GM04503 (cell line): ENCODE measurements around the gene RNF223.
"Not testable (repeated sequence)": the region's sequence is repeated elsewhere in the genome, so short reads cannot be mapped to it uniquely, and the experiment has no call there.

Experiments used
- DNase-seq: peaks from one replicate; pipeline ENCODE4 v3.0.0-alpha.2; 2012; ENCODE audit warnings: low read depth

Gene RNF223

DNA sequence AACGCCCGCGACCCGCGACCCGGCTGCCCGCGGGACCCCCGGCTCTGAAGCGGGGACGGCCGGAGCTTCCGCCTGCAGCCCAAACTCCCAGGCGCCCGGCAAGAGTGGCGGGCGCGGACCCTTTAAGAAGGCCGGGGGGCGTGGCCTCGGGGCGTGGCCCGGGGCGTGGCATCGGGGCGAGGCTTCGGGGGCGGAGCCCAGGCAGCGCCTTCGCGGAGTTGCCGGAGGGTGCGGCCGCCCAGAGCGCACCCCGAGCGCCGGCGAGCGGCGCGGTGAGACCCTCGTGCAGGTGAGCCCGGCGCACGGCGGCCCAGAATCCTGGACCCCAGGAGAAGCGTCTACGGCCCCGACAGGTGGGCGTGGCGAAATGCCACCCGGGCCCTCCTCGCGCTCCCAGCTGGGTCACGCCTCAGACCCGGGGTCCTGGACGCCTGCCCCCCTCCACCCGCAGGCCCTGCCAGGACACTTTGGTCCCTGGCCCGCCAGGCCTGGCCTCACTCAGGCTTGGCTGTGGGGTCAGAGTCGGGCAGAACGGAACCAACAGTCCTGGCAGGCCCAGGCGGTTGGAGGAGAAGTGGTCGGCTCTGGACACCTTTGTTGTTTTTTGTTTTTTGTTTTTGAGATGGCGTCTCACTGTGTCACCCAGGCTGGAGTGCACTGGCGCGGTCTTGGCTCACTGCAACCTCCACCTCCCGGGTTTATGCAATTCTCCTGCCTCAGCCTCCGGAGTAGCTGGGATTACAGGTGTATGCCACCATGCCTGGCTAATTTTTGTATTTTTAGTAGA is 14.4 kb downstream of the RNF223 start:
- no peak for DNase-seq

DNA sequence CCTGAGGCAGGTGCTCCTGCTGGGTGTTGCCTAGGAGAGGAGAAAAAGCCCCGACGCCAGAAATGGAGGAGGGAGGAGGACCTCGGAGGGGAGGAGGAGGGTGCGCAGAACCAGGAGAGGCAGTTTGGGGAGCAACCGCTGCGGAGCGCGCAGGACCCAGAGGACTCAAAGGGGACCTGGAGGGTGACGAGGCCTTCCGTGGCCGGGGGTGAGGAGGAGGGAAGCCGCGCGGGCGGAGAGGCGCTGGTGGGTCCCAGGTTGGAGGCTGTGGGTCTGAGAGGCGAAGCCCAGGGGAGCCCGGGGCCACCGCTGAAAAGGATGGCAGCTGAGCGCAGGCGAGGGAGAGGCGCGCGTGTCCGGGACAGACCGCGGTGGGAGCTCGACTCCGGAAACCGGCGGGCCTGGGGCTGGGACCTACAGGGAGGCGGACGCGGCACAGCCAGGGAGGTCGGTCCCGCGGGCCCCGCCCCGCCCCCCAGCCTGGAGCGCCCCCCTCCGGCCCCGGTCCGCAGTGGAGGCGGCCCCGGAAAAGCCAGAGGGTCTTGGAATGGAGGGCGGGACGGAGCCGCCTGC is 15.1 kb downstream of the RNF223 start:
- no peak for DNase-seq

DNA sequence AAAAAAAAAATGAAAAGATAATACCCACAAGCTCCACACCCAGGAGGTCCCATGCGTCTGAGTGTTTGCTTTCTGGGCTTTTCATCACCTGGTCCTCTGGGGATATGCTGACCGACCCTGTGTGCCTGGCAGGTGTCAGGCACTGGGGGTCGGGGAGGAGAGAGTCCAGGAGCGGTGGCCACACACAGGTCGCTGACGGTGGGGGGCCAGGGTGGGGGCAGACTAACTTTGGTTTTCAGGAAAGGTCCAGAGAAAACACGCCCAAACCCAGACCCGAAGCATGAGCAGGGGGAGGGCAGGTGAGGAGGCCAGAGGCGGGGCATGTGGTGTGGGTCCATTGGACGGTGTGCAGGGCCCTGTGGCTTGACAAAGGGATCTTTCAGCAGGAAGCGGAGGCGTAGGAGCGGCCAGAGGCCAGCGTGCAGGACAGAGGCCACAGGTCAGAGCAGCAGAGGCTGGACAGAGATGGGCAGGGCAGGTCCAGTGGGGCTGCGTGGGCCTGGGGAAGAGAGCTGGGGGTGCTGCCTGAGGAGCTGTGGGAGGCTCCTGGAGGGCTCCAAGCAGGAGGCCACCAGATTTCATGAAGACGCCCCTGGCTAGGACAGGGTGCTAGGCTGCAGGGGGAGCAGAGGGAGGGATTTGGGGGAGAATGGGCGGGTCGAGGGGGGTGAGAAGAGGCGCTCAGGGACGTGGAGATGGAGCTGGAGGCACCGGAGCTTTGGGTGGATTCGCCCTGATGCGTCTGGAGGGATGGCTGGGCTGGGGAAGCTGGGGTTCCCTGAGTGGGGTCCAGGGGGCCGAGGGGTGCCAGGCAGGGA is 15.8 kb downstream of the RNF223 start:
- no peak for DNase-seq

DNA sequence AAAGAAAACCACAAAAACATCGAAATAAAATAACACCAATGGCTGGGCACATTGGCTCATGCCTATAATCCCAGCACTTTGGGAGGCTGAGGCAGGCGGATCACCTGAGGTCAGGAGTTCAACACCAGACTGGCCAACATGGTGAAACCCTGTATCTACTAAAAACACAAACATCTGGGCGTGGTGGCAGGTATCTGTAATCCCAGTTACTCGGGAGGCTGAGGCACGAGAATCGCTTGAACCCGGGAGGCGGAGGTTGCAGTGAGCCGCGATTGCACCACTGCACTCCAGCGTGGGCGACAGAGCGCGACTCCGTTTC is 16.4 kb downstream of the RNF223 start:
- not testable (repeated sequence) for DNase-seq

DNA sequence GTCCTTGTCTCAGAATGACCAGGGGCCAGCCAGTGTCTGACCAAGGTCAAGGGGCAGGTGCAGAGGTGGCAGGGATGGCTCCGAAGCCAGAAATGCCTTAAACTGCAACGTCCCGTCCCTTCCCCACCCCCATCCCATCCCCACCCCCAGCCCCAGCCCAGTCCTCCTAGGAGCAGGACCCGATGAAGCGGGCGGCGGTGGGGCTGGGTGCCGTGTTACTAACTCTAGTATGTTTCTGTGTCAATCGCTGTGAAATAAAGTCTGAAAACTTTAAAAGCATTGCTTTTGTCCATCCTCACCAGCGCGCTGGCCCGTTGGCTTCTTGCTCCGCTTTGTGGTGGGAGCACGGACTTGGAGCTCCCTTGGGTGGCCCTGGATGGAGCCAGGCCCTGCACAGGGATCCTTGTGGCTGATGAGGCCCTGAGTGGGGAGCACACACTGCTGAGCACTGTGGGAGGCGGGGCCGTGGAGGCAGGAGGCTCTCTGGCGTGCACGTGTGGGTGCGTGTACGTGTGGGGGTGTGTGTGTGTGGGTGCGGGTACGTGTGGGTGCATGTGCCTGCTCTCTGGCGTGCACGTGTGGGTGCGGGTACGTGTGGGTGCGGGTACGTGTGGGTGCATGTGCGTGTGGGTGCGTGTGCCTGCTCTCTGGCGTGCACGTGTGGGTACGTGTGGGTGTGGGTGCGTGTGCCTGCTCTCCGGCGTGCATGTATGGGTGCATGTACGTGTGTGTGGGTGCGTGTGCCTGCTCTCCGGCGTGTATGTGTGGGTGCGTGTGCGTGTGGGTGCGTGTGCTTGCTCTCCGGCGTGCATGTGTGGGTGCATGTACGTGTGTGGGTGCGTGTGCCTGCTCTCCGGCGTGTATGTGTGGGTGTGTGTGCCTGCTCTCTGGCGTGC is 18.0 kb downstream of the RNF223 start:
- no peak for DNase-seq

DNA sequence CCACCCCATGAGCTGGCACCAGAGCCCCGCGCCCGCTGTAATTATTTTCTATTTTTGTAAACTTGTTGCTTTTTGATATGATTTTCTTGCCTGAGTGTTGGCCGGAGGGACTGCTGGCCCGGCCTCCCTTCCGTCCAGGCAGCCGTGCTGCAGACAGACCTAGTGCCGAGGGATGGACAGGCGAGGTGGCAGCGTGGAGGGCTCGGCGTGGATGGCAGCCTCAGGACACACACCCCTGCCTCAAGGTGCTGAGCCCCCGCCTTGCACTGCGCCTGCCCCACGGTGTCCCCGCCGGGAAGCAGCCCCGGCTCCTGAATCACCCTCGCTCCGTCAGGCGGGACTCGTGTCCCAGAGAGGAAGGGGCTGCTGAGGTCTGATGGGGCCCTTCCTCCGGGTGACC is 19.1 kb downstream of the RNF223 start:
- no peak for DNase-seq

DNA sequence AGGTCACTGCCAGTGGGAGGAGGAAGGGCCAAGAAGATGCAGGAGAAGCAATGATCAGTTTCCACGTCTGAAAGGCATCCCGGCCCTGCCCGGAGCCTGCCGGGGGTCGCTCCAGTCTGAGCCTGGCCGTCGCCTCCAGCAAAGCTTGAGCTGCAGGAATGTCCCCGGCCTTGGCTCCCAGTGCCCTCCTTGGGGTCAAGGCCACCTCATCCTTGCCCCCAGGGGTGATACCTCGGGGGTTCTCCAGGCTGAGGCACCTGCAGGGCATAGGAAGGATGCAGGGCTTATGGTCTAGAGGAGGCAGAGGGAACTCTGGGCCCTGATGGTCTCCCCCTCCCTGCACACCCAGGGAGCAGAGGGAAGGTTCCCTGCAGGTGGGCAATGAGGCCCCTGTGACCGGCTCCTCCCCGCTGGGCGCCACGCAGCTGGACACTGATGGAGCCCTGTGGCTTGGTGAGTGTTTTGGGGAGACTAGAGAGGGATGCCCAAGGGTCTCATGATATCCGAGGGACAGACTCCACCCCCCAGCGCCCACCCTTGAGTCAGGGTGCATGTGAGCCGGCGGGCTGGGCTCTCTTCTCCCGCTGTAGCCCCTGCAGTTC is 19.9 kb downstream of the RNF223 start:
- DNase-seq = no peak

DNA sequence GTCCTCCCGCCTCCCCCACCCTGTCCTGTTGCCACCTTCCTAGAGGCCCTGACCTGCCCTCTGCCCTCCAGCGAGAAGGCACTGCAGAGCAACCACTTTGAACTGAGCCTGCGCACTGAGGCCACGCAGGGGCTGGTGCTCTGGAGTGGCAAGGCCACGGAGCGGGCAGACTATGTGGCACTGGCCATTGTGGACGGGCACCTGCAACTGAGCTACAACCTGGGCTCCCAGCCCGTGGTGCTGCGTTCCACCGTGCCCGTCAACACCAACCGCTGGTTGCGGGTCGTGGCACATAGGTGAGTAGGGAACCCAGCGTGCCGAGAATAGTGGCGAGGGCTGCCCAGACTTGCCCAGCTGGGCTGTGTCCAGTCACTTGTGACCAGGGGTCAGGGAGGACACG is 20.4 kb downstream of the RNF223 start:
- no peak for DNase-seq

DNA sequence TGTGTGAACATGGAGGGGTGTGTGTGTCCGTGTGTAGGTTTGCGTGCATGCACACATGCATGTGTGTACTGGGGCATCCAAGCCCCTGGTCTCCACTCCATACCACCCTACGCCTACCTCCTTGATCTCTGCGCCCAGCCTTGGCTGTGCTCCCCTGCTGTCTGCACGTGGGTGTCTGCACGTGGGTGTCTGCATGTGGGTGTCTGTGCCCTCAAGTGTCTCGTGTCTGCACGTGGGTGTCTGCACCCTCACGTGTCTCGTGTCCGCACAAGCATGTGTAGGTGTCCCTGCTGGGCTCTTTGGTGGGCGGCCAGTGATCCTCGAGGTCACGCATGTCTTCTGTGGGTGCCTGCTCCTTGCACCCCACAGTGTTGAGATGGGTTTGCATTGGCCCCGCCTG is 21.1 kb downstream of the RNF223 start:
- no peak for DNase-seq

DNA sequence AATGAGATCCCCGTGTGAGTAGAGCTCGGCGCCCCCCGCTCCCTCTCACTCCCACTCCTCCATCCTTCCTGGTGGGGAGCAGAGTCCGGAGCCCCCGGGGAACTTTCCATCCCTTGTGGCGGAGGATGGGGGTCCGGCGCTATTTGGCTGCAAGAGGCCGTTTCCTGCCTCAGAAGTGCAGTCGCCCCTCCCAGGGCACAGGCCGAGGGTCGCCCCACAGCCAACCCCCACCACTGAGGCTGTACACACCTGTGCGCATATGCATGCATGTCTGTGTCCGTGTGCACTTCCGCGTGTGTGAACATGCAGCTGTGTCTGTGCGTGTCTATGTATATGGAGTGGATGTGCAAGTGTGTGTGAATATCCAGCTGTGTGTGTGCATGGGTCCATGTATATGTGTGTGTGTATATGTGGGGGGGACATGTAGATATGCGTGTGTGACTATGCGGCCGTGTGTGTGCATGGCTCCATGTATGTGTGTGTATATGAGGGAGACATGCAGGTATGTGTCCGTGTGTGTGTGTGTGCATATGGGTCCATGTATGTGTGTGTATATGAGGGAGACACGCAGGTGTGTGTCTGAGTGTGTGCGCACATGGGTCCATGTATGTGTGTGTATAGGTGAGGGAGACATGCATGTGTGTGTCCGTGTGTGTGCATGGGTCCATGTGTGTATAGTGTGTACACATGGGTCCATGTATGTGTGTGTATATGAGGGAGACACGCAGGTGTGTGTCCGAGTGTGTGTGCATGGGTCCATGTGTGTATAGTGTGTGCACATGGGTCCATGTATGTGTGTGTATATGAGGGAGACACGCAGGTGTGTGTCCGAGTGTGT is 21.9 kb downstream of the RNF223 start:
- no peak for DNase-seq

DNA sequence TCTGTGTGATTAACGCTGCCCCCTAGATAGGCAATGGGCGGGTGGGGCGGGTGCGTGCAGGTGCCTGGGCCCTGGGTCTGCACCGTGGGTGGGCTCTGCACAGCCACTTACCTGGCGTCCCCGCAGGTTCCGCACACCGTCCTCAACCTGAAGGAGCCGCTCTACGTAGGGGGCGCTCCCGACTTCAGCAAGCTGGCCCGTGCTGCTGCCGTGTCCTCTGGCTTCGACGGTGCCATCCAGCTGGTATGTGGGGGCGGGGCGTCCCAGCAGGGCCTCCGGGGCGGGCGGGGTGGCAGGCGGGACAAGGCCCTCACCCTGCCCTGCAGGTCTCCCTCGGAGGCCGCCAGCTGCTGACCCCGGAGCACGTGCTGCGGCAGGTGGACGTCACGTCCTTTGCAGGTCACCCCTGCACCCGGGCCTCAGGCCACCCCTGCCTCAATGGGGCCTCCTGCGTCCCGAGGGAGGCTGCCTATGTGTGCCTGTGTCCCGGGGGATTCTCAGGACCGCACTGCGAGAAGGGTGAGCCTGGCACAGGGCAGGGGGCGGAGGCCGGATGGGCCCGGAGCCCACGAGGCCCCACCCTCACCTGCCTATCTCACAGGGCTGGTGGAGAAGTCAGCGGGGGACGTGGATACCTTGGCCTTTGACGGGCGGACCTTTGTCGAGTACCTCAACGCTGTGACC is 22.8 kb downstream of the RNF223 start:
- no peak for DNase-seq

DNA sequence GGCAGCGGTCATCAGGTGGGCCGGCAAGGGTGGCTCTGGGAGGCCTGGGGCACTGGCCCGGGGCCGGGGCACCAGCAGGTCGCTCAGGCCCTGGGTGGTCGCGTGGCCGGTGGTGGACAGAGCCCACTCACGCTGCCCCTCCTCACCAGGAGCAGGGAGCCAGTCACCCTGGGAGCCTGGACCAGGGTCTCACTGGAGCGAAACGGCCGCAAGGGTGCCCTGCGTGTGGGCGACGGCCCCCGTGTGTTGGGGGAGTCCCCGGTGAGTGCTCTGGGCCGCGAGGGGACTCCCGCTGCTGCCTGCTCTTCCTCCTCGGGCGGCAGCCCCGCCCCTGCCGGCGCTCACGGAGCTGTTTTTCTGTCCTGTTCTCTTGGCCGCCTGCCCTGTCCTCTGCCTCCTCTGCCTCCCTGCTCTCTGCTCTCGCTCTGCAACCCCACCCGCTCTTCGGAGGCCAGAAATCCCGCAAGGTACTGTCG is 23.5 kb downstream of the RNF223 start:
- no peak for DNase-seq

DNA sequence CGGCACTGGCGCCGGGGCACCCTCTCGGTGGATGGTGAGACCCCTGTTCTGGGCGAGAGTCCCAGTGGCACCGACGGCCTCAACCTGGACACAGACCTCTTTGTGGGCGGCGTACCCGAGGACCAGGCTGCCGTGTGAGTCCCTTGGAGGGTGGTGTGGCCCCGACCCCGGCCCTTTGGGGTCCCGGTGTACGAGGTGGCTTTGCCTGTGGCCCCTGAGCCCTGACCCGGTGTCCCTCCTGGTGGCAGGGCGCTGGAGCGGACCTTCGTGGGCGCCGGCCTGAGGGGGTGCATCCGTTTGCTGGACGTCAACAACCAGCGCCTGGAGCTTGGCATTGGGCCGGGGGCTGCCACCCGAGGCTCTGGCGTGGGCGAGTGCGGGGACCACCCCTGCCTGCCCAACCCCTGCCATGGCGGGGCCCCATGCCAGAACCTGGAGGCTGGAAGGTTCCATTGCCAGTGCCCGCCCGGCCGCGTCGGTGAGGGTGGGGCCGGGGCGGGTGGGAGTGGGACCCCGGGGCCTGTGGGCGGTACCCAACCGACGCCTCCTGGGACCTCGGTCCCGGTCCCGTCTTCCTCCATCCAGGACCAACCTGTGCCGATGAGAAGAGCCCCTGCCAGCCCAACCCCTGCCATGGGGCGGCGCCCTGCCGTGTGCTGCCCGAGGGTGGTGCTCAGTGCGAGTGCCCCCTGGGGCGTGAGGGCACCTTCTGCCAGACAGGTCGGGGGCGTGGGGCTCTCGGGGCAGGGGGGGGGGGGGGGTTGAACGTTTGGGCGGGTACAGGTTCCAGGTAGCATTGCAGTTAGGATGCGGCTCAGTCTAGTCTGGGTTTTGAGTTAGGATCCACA is 24.6 kb downstream of the RNF223 start:
- DNase-seq = no peak

DNA sequence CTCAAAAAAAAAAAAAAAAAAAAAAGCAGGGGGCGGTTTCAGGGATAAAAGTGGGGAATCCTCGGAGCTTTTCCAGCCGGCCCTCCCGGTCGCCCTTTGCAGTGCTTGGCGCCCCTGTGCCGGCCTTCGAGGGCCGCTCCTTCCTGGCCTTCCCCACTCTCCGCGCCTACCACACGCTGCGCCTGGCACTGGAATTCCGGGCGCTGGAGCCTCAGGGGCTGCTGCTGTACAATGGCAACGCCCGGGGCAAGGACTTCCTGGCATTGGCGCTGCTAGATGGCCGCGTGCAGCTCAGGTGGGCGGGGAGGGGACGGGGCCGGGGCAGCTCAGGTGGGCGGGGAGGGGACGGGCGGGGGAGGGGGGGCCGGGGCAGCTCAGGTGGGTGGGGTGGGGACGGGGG is 25.3 kb downstream of the RNF223 start:
- DNase-seq = no peak

DNA sequence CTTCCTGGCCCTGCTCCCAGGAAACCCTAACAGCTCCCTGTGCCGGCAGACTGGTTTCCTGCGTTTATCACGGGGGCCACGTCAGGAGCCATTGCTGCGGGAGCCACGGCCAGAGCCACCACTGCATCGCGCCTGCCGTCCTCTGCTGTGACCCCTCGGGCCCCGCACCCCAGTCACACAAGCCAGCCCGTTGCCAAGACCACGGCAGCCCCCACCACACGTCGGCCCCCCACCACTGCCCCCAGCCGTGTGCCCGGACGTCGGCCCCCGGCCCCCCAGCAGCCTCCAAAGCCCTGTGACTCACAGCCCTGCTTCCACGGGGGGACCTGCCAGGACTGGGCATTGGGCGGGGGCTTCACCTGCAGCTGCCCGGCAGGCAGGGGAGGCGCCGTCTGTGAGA is 26.1 kb downstream of the RNF223 start:
- no peak for DNase-seq

DNA sequence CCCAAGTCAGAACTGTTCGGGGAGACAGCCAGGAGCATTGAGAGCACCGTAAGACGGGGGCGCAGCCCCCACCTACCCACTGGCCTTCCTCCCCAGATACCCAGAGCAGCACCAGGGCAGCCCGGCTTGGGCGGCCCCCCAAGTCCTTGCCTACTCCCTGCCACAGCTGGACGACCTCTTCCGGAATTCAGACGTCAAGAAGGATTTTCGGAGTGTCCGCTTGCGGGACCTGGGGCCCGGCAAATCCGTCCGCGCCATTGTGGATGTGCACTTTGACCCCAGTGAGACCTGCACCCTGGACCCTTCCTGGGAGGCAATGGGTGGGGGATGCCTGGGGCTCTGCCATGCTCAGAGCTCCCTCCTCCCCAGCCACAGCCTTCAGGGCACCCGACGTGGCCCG is 26.7 kb downstream of the RNF223 start:
- DNase-seq = no peak

DNA sequence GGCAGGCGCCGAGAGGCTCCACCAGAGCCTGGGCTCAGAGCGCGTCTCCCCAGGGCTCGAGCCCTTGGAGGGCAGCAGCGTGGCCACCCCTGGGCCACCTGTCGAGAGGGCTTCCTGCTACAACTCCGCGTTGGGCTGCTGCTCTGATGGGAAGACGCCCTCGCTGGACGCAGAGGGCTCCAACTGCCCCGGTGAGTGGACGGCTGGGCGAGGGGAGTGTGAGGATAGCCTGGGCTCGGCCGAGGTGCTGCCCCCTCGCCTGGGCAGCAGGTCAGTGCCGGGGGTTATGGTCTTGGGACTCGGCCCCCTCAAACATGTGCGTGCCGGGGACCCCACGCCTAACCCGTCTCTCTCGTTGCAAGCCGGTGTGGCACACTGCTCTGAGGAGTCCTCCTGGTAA is 27.3 kb downstream of the RNF223 start:
- DNase-seq = no peak

DNA sequence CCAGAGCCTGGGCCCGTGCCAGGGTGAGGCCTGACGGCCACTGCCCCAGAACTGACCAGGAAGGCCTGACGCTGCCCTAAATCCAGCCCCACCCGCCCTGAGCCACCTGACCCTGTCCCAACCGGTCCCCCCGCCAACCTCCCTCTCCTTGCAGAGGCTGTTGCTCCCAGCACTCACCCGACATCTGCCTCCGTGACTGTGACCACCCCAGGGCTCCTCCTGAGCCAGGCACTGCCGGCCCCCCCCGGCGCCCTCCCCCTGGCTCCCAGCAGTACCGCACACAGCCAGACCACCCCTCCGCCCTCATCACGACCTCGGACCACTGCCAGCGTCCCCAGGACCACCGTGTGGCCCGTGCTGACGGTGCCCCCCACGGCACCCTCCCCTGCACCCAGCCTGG is 27.9 kb downstream of the RNF223 start:
- DNase-seq = no peak

DNA sequence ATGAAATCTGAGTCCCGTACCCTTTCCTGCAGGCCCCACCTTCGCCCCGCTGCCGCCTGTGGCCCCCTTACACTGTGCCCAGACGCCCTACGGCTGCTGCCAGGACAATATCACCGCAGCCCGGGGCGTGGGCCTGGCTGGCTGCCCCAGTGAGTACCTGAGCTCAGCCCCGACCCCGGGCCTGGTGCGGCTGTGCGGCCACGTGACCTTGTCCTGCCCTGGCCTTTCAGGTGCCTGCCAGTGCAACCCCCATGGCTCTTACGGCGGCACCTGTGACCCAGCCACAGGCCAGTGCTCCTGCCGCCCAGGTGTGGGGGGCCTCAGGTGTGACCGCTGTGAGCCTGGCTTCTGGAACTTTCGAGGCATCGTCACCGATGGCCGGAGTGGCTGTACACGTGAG is 29.0 kb downstream of the RNF223 start:
- DNase-seq = no peak
